ENCODE data around the gene KLRD1.
"Not testable (repeated sequence)": the region's sequence is repeated elsewhere in the genome, so short reads cannot be mapped to it uniquely, and the experiment has no call there.

KLRD1 gene

GRCh38 chr12:10331642-10332239 lies 24.1 kb downstream of the KLRD1 start:
- DNase-seq (ENCODE audit: extremely low read depth, low read depth) = peak; percentile 19
- peak; percentile 59 for TF ChIP-seq CTCF (IDR thresholded peaks at IDR 0.05; ENCODE audit: low read depth, low read length, missing control alignments)
- H3K4me3 ChIP-seq (replicated peaks; ENCODE audit: low read depth, low read length) = no peak overlapping the region

- not testable (repeated sequence) for H3K4me3 ChIP-seq (replicated peaks; ENCODE audit: low read depth, low read length); DNase-seq (ENCODE audit: extremely low read depth, low read depth)
Observed at GRCh38 chr12:10336196-10336595, 28.5 kb downstream of the KLRD1 start.

- DNase-seq (ENCODE audit: extremely low read depth, low read depth) = not testable (repeated sequence)
Observed at GRCh38 chr12:10338470-10338869, 30.8 kb downstream of the KLRD1 start.

GRCh38 chr12:10339053-10339840 lies 31.6 kb downstream of the KLRD1 start:
- no peak overlapping the region for H3K4me3 ChIP-seq (replicated peaks; ENCODE audit: low read depth, low read length)
- DNase-seq (ENCODE audit: extremely low read depth, low read depth) = no peak
- TF ChIP-seq CTCF (IDR thresholded peaks at IDR 0.05; ENCODE audit: low read depth, low read length, missing control alignments) = no peak

More at GRCh38 chr12:10338470-10338869, 30.8 kb downstream of the KLRD1 start:
- H3K4me3 ChIP-seq (replicated peaks; ENCODE audit: low read depth, low read length) = not testable (repeated sequence)

- DNase-seq (ENCODE audit: extremely low read depth, low read depth); H3K4me3 ChIP-seq (replicated peaks; ENCODE audit: low read depth, low read length): not testable (repeated sequence)
Observed at GRCh38 chr12:10340946-10341345, 33.3 kb downstream of the KLRD1 start.

GRCh38 chr12:10341892-10342509 lies 34.3 kb downstream of the KLRD1 start:
- H3K4me3 ChIP-seq (replicated peaks; ENCODE audit: low read depth, low read length) = no peak overlapping the region
- DNase-seq (ENCODE audit: extremely low read depth, low read depth) = no peak
- TF ChIP-seq CTCF (IDR thresholded peaks at IDR 0.05; ENCODE audit: low read depth, low read length, missing control alignments) = no peak

- not testable (repeated sequence) for DNase-seq (ENCODE audit: extremely low read depth, low read depth); H3K4me3 ChIP-seq (replicated peaks; ENCODE audit: low read depth, low read length)
Observed at GRCh38 chr12:10351457-10351856, 43.8 kb downstream of the KLRD1 start.

GRCh38 chr12:10354071-10354470 lies 46.4 kb downstream of the KLRD1 start:
- TF ChIP-seq CTCF (IDR thresholded peaks at IDR 0.05; ENCODE audit: low read depth, low read length, missing control alignments) = no peak
- no peak overlapping the region for H3K4me3 ChIP-seq (replicated peaks; ENCODE audit: low read depth, low read length)
- DNase-seq (ENCODE audit: extremely low read depth, low read depth) = no peak

- no peak overlapping the region for H3K4me3 ChIP-seq (replicated peaks; ENCODE audit: low read depth, low read length)
- TF ChIP-seq CTCF (IDR thresholded peaks at IDR 0.05; ENCODE audit: low read depth, low read length, missing control alignments) = no peak
- no peak for DNase-seq (ENCODE audit: extremely low read depth, low read depth)
Observed at GRCh38 chr12:10354502-10354901, 46.8 kb downstream of the KLRD1 start.
